Activated CD8-positive, alpha-beta T cell treated with anti-CD3 and anti-CD28 coated beads, Interleukin-2, amount 10 ng/mL, durations not matched to agents 7 days and 5 days (primary cell): Measurements from ENCODE around the gene ZFYVE9. TPM values are rescaled to one million over a fixed set of nuclear protein-coding genes. Genes with fewer than 3 reads are reported as not detected.

Experiments used
- ATAC-seq: fragments of 150-1000 bp; cut with Tn5 transposase; one replicate; pipeline ENCODE4 v1.10.0; 2021; ENCODE audit warnings: moderate library complexity
- CTCF ChIA-PET: fragments of 350-600 bp; sonication (Branson Sonifier 250); formaldehyde crosslinking; loops from one replicate; lab custom pipeline; 2021; ENCODE audit warnings: antibody characterized with exemption; lab: Charles Lee
- POLR2A ChIA-PET: fragments of 350-600 bp; sonication (Branson Sonifier 250); formaldehyde crosslinking; loops from one replicate; lab custom pipeline; 2021; ENCODE audit warnings: antibody characterized with exemption; lab: Charles Lee
- DNase-seq: peaks from one replicate; pipeline ENCODE4 v3.0.0-alpha.2; 2020
- H3K27ac Mint-ChIP-seq: one replicate; pipeline ENCODE4 v1.8.0; 2021; ENCODE audit warnings: mild to moderate bottlenecking, mixed read lengths
- H3K27me3 Mint-ChIP-seq: one replicate; pipeline ENCODE4 v1.8.0; 2021; ENCODE audit warnings: low read depth, mixed read lengths
- H3K36me3 Mint-ChIP-seq: one replicate; pipeline ENCODE4 v1.8.0; 2021; ENCODE audit warnings: low read depth, mixed read lengths
- H3K4me1 Mint-ChIP-seq: one replicate; pipeline ENCODE4 v1.8.0; 2021; ENCODE audit warnings: low read depth, mixed read lengths
- H3K4me3 Mint-ChIP-seq: one replicate; pipeline ENCODE4 v1.8.0; 2021; ENCODE audit warnings: mild to moderate bottlenecking, mixed read lengths
- H3K9me3 Mint-ChIP-seq: one replicate; pipeline ENCODE4 v1.8.0; 2022; ENCODE audit warnings: mixed read lengths; ENCODE audit not compliant: insufficient read depth
- total RNA-seq, 2 experiments: library from RNA; stranded (reverse); gene quantifications; one replicate each; pipeline ENCODE4 v1.2.3, GENCODE V29; 2021

Gene ZFYVE9
- total RNA-seq, 2 experiments from 2014 or later, result 1.4 to 1.6 TPM

- Mint-ChIP-seq H3K27ac (no peak overlapping the region), H3K4me1 (no peaks in the 10 kb centered on the region), H3K27me3 (no peaks in the 10 kb centered on the region), H3K36me3 (no peaks in the 10 kb centered on the region), H3K9me3 (no peaks in the 10 kb centered on the region), H3K4me3 (no peak overlapping the region)
- ChIA-PET CTCF (no interaction called here), POLR2A (no interaction called here)
- no peak for ATAC-seq
- no peak for DNase-seq
Measured at GRCh38 chr1:52281518-52281917, 139.6 kb downstream of the ZFYVE9 start.

- DNase-seq (no peak), ATAC-seq (no peak)
- POLR2A ChIA-PET, result no interaction called here
- Mint-ChIP-seq H3K27me3 (no peaks in the 10 kb centered on the region), H3K36me3 (no peaks in the 10 kb centered on the region), H3K27ac (no peak overlapping the region), H3K4me1 (no peaks in the 10 kb centered on the region), H3K9me3 (no peaks in the 10 kb centered on the region), H3K4me3 (no peak overlapping the region)
- CTCF ChIA-PET, result interaction anchor here (1.2 kb wide), 1 partner anchor 8 kb away, joined by 3 read pairs; no protein-coding TSS in a partner anchor
Measured at GRCh38 chr1:52288286-52288685, 146.4 kb downstream of the ZFYVE9 start.

DNA sequence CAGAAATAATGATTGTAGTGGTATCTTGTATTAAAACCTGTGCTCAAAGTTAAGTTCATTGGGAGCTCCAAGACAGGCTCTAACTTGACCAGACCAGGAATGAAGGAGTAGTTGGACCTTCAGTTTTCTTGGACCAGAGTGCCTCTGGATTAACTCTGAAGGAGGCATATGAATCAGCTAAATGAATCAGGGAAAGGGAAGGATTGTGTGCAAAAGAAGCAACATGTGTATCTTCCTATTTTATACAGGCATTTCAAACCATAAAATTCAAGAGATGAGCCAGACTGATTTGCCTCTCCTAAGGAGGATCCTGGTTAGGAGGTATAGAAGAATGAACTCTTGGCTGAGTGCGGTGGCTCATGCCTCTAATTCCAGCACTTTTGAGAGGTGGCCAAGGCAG lies 152.7 kb downstream of the ZFYVE9 start:
- no peak overlapping the region for H3K27ac Mint-ChIP-seq
- no peaks in the 10 kb centered on the region for H3K4me1 Mint-ChIP-seq
- no peaks in the 10 kb centered on the region for H3K27me3 Mint-ChIP-seq
- no peak overlapping the region for H3K4me3 Mint-ChIP-seq
- ATAC-seq, result no peak
- H3K36me3 Mint-ChIP-seq, result no peaks in the 10 kb centered on the region
- H3K9me3 Mint-ChIP-seq, result no peaks in the 10 kb centered on the region
- no peak for DNase-seq
- POLR2A ChIA-PET, result no interaction called here
- CTCF ChIA-PET, result interaction anchor here (1.2 to 1.3 kb wide), 2 partner anchors 8 to 168 kb away, joined by 3 read pairs; no protein-coding TSS in a partner anchor

- ChIA-PET CTCF (interaction anchor here (0.6 to 1.5 kb wide), 15 partner anchors 8 to 400 kb away, joined by 3 to 6 read pairs (median 3); partner anchors contain the start of gene CC2D1B), POLR2A (interaction anchor here (0.6 kb wide), 3 partner anchors 68 to 304 kb away, joined by 3 read pairs; partner anchors contain the start of genes ORC1 and PRPF38A)
- Mint-ChIP-seq H3K4me3 (no peak overlapping the region), H3K4me1 (no peaks in the 10 kb centered on the region), H3K27me3 (no peaks in the 10 kb centered on the region), H3K36me3 (no peaks in the 10 kb centered on the region), H3K9me3 (no peaks in the 10 kb centered on the region), H3K27ac (no peak overlapping the region)
- DNase-seq (peak; percentile 21), ATAC-seq (peak; percentile 69)
Measured at GRCh38 chr1:52296345-52296744, 154.5 kb downstream of the ZFYVE9 start.

GRCh38 chr1:52305417-52306226 lies 163.7 kb downstream of the ZFYVE9 start:
- Mint-ChIP-seq H3K4me3 (no peak overlapping the region), H3K27ac (no peak overlapping the region), H3K4me1 (no peaks in the 10 kb centered on the region), H3K27me3 (no peaks in the 10 kb centered on the region), H3K9me3 (no peaks in the 10 kb centered on the region), H3K36me3 (no peaks in the 10 kb centered on the region)
- no peak for DNase-seq
- POLR2A ChIA-PET, result no interaction called here
- no peak for ATAC-seq
- CTCF ChIA-PET, result no interaction called here

GRCh38 chr1:52306227-52307006 lies 164.5 kb downstream of the ZFYVE9 start:
- H3K4me3 Mint-ChIP-seq, result no peak overlapping the region
- no peak overlapping the region for H3K27ac Mint-ChIP-seq
- no peaks in the 10 kb centered on the region for H3K4me1 Mint-ChIP-seq
- H3K9me3 Mint-ChIP-seq, result no peaks in the 10 kb centered on the region
- no peak for DNase-seq
- POLR2A ChIA-PET, result no interaction called here
- CTCF ChIA-PET, result interaction anchor here (1.0 kb wide), 1 partner anchor 10 kb away, joined by 4 read pairs; no protein-coding TSS in a partner anchor
- H3K36me3 Mint-ChIP-seq, result no peaks in the 10 kb centered on the region
- ATAC-seq, result peak; percentile 36
- H3K27me3 Mint-ChIP-seq, result no peaks in the 10 kb centered on the region

GRCh38 chr1:52321061-52321460 lies 179.2 kb downstream of the ZFYVE9 start:
- no peaks in the 10 kb centered on the region for H3K27me3 Mint-ChIP-seq
- no peaks in the 10 kb centered on the region for H3K9me3 Mint-ChIP-seq
- H3K4me1 Mint-ChIP-seq, result no peaks in the 10 kb centered on the region
- ChIA-PET CTCF (interaction anchor here (0.9 kb wide), 1 partner anchor 366 kb away, joined by 3 read pairs; no protein-coding TSS in a partner anchor), POLR2A (no interaction called here)
- no peak overlapping the region for H3K4me3 Mint-ChIP-seq
- no peak for ATAC-seq
- no peaks in the 10 kb centered on the region for H3K36me3 Mint-ChIP-seq
- H3K27ac Mint-ChIP-seq, result no peak overlapping the region
- no peak for DNase-seq

DNA sequence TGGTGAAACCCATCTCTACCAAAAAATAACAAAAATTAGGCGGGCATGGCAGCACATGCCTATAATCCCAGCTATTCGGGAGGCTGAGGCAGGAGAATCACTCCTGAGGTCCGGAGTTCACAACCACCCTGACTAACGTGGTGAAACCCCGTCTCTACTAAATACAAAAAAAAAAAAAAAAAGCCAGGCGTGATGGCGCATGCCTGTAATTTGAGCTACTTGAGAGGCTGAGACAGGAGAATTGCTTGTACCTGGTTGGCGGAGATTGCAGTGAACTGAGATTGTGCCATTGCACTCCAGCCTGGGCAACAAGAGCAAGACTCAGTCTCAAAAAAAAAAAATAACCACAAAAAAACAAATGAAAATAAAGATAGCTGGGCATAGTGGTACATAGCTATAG lies 181.8 kb downstream of the ZFYVE9 start:
- Mint-ChIP-seq H3K4me3 (no peak overlapping the region), H3K4me1 (no peaks in the 10 kb centered on the region), H3K27ac (no peak overlapping the region), H3K36me3 (no peaks in the 10 kb centered on the region), H3K27me3 (no peaks in the 10 kb centered on the region), H3K9me3 (no peaks in the 10 kb centered on the region)
- no peak for DNase-seq
- ChIA-PET CTCF (no interaction called here), POLR2A (interaction anchor here (0.8 to 1.2 kb wide), 2 partner anchors 12 to 343 kb away, joined by 3 read pairs; no protein-coding TSS in a partner anchor)
- ATAC-seq, result no peak

DNA sequence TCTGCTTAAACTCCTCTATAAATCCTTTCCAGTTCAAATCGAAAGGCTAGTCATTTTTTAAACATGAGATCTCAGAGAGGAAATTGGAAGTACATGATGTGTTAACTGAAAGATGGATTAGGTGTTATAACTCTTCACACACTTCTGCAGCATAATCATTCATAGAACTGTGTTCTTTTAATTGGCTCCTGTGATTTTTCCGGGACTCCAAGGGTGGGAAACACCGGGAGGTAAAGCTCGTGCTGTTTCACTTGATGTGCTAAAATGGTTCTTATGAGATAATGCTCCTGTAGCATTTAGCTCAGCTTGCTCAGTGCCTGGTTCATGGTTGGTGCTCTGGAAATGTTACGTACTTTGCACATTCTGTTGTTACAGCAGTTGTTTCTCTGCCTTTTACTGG lies 183.9 kb downstream of the ZFYVE9 start:
- Mint-ChIP-seq H3K27ac (no peak overlapping the region), H3K9me3 (no peaks in the 10 kb centered on the region), H3K4me1 (peaks cover 10% of the 10 kb centered on the region), H3K4me3 (no peak overlapping the region), H3K36me3 (no peaks in the 10 kb centered on the region), H3K27me3 (no peaks in the 10 kb centered on the region)
- POLR2A ChIA-PET, result no interaction called here
- CTCF ChIA-PET, result no interaction called here
- DNase-seq, result no peak
- no peak for ATAC-seq

GRCh38 chr1:52328615-52329014 lies 186.7 kb downstream of the ZFYVE9 start:
- ChIA-PET POLR2A (no interaction called here), CTCF (no interaction called here)
- ATAC-seq, result no peak
- H3K36me3 Mint-ChIP-seq, result no peaks in the 10 kb centered on the region
- H3K4me1 Mint-ChIP-seq, result peaks cover 10% of the 10 kb centered on the region
- H3K27me3 Mint-ChIP-seq, result no peaks in the 10 kb centered on the region
- H3K4me3 Mint-ChIP-seq, result no peak overlapping the region
- no peak overlapping the region for H3K27ac Mint-ChIP-seq
- H3K9me3 Mint-ChIP-seq, result no peaks in the 10 kb centered on the region
- DNase-seq, result no peak

DNA sequence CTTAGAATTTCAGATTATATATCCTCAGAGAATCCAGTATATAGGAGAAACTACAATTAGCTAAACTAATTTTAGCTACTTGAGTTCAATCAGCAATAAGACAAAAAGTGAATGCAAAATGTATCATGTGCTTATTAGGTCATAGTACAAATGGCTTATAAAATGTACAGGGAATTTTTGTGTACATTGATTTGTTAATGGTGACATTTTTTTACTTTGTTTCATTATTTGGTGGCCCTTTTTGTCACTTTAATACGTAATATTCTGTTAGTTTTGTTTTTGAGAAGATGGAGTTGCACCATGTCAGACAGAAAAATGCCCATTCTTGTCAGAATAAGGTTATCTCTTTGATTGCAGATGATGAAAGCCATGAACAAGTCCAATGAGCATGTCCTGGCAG lies 190.5 kb downstream of the ZFYVE9 start:
- DNase-seq (no peak), ATAC-seq (no peak)
- Mint-ChIP-seq H3K4me3 (no peak overlapping the region), H3K27ac (no peak overlapping the region), H3K27me3 (no peaks in the 10 kb centered on the region), H3K9me3 (no peaks in the 10 kb centered on the region), H3K4me1 (peaks cover 10% of the 10 kb centered on the region), H3K36me3 (no peaks in the 10 kb centered on the region)
- ChIA-PET POLR2A (no interaction called here), CTCF (no interaction called here)
